Activated CD4-positive, alpha-beta T cell treated with anti-CD3 and anti-CD28 coated beads, Interleukin-2, amount 50 U/mL, for 48 hours (primary cell): ENCODE results near the gene CMTR1.

Experiments
- DNase-seq, 2 experiments: peaks; one replicate each; pipeline ENCODE4 v3.0.0-alpha.2; 2020

The CMTR1 gene

DNA sequence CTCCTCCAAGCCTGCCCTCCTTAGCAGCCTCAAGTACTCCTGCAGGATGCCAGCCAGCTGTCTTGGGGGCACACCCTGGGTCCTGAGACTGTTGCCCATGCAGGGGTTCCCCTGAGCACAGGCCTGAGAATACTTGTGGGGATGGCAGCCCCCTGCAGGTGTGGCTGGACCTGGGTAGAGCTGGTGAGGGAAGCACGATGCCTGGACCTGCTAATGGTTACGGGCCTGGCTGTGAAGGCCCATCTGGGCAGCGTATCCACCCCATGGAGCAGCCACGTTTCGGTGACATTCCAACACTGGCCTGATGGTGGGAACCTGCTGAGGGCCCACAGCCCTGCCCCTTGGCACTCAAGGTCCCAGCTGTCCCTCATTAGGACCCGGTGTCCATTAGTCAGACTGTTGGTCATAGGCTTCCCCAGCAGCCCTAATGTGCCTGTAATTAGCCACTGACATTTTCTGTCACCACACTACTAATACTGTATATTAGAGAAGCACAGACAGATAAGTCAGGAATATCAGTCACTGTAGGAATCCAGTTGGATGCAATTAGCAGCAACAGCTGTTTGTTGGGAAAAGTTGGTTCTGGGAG, 46.3 kb downstream of the CMTR1 start:
- no peak for DNase-seq

DNA sequence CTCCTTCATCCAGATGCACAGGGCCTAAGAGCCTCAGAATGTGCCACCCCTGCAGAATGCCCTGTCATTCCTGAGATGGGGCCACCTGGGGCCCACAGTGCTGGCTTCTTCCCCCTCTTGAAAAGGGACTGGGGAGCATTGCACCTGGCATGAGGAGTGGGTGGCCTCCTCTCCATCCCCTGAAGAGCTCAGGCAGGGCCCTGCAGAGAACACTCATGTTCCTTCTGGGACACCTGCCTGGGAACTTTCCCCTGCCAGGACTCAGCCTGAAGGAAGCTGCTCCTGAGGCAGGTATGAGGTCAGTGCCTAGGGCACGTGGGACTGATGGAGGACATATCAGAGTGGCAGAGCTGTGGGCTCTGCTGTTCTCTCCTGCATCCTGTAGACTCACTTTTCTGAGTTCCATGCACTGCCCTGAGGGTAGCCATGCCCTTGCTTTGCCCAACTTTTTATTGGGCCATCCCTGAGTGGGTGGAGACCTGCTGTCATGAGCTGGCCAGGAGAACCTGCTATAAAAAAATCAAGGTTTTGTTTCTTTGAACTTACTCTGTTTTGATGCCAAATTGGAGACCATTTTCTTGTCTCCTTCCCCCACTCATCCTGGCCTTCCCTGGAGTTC, 47.2 kb downstream of the CMTR1 start:
- no peak for DNase-seq

DNA sequence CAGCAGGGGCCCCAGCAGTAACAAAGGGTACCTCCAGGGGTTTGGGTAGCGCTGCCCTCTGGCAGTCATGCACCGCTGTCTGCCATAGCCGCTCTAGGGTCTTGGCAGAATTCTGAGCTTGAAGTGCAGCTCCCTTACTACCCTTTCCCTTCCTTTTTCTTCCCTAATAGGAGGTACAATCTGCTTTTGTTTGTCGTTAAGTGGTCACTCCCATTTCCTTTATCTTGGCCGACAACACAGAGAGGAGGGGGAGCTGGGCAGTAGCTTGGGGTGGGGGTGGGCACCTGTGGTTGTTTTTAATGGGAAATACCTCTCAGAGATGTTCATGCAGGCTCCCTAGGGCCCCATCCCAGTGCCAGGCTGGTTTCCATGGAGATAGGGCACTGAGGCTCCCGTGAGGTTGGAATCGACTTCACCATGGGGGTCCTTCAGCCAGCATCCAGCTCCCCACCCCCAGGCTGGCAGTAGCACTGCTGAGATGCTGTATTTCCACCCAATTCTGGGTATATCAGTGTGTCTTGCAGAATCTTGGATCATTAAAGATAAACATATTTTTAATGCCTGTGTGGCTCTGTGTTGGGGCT, 48.0 kb downstream of the CMTR1 start:
- no peak for DNase-seq

DNA sequence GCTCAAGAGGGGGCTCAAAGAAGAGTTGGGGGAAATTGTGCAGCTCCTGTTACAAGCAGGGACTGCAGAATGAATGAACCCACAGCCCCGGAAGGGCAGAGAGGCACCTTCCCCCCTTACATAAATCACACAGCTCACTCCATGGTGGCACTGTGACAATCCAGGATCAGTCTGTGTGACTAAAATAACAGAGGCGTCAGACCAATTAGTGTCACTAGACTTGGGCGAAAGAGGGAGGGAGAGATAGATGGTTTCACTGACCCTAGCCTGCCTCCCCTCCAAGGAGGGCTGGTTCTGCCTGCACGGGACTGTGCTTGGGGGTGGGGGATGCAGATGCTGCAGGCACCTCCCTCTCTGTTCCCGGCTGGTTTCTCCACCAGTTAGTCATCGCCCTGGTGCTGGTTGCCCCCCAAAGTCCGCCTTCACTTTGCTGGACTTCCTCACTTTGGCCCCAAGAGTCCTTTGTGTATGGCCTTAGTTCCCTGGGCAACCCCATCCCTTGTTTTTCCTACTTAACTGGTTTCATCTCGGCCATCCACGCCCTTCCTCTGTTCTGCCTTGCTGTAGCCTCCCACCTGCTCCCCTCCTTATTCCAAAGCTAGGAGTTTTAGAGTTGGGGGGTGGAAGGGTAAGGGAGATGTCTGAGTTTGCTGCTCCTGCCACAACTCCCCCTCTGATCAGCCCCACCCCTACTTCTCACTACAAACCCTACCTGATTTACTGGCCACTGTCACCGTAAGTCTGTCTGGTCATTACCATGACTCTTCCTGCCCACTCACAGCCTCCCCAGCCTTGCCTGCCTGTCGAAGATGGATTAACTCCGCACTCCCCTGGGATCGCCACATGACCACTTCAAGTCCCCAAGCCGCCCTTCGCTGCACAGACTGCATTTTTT, 48.9 kb downstream of the CMTR1 start:
- DNase-seq, result no peak

DNA sequence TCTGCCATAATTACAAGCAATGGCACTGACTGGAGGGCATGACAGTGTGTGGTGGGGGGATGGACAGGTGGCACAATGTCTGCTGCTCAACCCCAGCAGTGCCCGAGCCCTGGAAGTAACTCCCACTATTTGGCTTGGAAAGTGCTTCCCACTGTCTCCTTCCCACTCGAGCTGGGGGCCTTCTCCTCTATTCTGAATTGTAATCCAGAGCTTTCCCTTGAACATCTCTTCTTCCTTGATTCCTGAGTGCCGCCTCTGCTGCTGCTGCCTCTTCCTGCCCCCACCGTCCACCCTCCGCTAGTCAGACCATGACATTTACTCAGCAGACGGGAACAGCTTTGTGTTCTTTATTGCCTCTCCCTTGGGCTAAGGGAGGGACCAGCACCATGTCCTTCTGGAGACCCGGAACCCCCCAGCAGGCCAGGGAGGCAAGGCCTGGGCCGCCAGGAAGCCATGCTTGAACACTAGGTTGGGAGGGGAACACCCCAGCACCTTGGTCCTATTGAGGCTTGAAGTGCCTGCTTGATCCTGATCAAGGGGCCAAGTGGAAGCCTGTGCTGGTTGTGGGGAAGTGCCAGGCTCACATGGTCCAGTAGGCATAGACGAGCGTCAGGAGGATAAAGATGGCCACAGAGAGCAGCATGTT, 49.7 kb downstream of the CMTR1 start:
- DNase-seq, result no peak

DNA sequence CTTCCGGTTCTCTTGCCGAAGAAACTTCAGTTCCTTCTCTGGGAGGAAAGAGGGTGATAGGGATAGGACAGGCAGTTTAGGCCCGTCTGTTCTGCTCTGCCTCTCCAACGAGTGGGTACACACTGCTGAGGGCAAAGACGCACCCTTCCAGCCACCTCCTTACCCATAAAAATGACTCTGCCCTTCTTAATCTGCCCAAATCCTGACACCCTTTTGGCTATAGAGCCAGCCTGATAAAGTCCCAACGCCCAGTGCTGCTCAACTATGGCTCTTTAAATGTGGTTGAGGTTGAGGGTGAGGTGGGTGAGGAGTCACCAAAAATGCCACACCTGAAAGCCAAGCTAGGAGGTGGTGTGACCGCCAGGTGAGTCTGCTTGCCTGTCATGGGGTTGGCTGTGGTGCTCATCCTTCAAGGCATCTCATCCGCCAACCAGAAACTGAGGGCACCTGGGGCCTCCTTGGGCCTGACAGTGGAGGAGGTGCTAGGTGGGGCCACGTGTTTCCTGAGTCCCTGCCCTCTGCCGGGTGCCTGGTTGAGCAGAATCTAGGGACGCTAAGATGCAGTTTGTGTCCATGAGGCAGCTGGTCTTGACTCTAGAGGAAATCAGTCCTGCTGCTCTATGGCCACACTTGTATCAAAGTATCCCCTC, 50.4 kb downstream of the CMTR1 start:
- DNase-seq, result no peak

DNA sequence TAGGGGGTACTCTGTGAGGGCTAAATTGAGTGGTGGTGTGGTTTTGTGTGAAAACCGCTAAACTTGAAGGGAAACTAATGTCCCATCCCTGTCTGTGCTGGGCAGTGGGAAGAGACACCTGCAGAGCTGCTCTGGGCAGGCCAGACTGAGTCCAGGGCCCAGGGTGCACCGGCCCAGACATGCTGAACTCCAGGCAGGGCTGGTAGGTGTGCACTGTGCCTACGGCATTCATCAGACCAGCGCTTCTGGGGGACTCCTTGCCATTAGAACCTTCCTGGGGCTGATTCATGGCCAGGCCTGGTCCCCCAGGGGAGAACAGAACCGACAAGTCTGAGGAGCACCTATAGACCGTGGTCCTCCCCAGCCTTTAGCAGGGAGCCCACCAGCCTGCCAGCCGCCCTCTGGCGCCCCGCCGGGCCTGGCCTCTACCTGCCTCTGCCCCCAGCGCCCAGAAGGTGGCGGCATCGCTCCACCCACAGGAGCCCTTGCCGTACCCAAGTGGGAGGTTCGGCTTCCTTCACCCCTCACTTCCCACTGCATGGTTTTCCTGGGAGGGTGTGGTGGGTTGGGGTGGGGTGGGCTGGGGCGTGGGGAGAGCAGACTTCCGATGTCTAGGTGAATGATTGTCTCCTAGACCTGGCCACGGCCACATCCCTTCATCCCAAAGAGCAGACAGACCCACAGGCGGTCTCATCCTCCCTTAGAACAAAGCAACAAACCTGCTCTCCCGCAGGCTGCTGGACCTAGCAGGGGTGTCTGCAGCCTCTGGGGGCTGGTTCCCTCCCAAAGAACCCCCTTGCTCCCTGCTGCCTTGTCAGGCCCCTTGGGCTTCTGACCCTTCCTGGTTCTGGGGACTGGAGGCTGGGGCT, 51.1 kb downstream of the CMTR1 start:
- DNase-seq, result peak; percentile 76 to 80

DNA sequence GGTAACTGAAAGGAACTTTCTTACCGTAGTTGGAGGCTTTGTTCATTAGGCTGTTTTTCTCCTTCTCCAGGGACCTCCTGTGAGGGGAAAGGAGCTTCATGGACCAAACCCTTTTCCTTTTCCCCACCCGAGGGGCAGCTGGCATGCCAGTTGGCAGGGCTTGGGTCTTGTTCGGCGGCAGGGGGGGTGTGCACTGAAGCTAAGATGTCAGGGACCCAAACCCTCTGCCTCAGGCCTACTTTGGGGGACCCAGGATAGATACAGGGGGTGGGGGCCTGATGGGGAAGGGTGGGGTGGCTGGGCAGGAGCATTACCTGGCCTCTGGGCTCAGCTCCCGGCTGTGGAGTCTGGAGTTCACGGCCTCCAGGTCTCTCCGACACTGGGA, 51.8 kb downstream of the CMTR1 start:
- no peak for DNase-seq

DNA sequence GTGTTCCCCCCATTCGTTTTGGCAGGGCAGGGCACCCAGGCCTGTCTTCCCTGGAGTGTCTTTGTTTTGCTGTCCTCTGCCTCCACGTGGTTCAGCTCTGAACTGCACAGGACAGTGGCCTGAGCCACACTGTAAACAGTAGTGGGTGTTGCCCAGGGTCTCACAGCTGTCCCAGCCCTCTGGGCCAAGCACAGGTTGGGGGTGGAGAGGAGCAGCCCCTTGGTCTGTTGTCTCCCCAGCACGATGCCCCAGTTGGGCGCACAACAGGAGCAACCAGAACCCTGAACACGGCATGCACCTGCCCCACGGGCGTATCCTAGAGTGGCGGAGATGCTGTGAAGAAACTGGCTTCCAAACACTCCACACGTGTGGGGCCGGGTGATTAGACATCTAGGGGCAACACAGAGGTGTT, 52.3 kb downstream of the CMTR1 start:
- no peak for DNase-seq

DNA sequence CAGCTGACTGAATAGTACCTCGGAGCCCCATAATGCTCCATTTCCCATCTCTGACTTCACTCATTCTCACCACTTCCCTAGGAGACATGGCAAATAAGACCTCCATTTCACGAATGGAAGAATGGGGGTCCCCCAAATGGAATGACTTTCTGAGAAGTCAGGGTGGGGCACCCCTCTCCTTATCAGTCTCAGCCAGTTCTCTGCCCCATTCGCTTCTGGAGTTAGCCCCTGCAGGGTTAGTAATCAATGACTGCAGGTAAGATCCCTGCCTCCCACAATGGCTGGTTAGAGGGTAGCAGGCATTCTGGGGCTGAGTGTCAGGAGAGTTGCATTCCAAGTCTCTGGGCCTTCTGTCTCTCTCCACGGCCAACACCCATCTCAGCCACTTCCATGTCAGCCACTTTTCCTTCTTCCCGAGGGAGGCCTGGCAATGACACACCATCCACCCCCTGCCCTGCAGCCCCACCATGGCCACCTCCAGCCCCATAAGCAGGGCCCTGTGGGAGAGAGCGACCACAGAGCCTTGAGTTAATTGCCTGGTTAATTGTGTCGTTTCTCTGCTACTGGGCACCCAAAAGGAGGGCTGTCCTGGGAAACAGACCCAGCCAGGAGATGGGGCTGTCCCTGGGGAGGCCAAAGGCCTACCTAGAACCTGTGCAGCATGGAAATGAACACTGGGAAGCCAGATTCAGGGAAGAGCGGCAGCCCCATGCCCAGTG, 53.3 kb downstream of the CMTR1 start:
- DNase-seq, result no peak

DNA sequence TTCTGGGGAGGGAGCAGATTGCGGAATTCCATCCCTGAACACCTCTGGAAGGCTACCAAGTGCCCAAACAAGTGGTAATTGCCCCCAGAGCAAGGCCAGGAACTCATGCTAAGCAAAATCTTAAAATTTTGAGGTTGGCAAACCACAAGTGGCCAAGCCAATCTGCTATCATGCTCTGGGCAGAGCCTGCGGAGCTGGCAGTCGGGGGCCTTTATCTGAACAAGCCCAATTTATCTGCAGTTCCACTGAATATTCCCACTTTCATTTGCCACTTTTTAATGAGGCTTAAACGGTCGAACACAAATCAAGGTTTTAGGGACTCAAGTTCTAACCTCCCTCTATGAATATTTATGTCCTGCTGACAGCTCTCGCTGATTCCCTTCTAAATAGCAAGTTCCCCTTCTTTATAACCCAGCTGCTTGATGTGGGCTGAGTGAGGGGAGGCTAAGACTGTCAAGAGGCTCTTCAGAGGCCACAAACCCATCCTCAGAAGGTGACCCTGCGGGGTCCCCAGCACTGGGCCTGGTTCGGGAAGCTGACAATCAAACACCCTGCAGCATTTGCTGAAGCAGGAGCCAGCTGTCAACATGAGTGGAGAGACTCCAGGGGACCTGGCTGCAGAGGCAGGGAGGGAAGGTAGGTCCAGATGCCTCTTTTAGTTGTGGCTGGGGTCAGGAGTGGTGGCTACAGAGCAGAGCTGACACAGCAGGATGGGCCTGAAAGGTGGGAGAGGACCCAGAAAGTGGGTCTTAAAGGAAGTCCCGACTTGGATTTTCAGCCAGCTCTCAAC, 54.8 kb downstream of the CMTR1 start:
- no peak for DNase-seq

DNA sequence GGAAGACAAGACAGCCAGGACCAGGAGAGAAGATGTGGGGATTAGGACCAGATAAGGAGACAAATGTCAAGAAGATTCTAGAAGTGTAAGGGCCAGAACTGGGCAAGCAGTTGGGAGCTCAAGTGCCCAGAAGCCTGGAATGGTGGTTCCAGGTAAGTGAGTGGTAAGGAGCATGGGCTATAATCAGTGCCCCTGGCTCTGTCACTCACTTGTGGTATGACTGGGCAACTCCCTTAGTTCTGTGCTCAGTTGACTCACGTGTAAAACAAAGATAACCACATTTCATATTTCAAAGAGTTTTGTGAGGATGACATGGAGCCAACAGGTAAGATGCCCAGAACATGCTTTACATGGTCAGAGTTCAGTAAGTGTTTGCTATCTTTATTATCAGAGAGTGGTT, 55.5 kb downstream of the CMTR1 start:
- peak in 1 of 2 experiments; percentile 47 for DNase-seq

DNA sequence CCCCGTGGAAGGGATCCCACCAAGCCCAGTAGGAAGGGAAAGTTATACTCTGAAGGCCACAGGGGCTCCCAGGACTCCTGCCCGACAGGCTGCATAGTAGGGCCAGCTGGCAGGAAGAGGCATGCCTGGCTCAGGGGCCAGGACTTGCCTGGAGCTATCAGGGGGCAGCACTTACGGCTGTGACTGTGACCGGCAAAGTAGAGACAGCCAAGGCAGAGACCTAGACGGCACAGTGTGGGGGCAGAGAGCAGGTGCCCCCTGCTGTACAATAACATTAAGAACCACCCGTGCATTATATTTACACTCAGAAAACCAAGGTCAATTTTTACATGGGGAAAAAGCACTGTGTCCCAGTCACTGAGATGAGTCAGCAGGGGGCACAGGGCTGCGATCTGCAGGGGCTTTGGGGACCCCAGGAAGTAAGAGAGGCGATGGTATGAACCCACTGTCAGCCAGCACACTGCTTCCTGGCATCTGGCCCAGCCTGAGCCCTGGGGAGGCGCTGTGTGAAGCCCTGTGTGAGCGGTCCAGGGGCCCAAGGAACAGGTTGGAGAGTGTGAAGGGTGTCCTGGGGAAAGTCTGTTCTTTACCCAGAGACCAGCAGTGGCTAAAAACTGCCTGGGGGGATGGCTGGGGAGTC, 56.8 kb downstream of the CMTR1 start:
- DNase-seq, result no peak

DNA sequence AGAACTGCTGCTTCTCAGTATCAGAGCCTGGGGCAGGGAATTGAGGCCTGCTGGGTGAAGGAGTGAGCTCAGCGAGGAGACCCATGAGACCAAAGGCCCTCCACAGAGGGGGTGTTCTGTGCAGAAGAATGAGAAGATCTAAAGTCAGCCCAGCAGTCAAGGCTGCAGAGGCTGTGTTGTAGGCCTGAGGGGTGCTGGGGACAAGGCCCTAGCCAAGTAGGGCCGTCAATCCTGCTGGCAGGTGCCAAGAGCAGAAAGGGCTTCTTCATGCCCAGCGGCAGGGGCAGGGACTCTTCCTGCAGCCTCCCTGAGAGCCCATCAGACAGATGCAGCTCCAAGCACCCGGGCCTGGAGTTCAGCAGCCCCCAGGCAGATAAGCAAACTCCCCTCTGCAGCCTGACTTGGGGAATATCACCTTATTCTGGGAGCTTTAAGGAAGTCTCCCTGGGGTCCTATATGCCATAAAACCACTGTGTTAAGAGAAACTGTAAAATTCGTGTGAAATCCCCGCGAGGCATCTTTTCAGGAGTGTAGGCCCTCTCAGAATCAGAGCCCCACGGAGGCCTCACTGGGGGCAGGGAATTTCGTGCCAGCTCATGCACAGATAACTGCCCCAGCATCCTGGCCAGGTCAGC, 57.6 kb downstream of the CMTR1 start:
- DNase-seq, result no peak

DNA sequence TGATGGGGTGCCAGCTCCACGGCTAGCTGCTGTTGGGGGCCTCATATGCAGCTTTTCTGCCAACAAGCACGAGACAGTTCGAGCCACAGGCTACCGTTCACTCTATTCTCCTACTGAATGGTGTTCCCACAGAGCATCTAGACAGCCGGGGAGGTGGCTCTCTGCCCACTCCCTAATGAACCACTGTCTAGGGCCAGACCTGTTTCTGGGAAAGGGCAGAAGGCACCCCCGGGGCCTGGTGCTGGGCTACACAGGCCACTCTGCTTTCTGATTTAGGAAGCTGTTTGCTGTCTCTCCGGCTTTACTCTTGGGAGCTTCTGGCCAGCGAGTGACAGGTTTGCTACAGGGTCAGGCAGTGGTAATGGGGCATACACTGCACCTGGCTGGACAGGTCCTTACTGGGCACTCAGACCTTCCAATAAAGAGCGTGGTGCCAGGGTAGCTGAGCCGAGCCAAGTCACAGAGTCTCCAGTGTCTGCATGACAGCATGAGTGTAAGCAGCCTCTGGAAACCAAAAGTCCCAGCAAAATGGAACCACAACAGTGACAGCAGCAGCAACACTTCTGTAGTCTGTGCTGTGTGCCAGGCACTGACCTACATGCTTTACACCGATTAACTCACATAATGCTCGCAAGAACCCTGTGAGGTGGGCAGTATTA, 58.3 kb downstream of the CMTR1 start:
- no peak for DNase-seq

DNA sequence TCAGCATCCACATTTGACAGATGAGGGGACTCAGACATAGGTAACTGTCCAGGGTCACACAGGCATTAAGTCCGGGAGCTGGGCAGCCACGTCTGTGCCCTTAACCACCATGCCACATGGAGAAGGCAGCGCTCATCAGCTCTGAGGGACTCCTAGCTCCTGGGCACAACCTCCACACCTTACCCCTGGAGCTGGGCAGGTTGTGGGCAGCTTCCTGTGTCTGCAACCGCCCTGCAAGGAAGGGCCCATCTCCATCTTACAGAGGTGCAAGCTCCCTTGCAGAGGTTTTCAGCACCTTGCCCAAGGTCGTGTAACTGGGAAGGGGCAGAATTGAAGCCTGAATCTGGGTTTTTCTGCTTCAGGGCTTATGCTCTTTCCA, 58.8 kb downstream of the CMTR1 start:
- no peak for DNase-seq

DNA sequence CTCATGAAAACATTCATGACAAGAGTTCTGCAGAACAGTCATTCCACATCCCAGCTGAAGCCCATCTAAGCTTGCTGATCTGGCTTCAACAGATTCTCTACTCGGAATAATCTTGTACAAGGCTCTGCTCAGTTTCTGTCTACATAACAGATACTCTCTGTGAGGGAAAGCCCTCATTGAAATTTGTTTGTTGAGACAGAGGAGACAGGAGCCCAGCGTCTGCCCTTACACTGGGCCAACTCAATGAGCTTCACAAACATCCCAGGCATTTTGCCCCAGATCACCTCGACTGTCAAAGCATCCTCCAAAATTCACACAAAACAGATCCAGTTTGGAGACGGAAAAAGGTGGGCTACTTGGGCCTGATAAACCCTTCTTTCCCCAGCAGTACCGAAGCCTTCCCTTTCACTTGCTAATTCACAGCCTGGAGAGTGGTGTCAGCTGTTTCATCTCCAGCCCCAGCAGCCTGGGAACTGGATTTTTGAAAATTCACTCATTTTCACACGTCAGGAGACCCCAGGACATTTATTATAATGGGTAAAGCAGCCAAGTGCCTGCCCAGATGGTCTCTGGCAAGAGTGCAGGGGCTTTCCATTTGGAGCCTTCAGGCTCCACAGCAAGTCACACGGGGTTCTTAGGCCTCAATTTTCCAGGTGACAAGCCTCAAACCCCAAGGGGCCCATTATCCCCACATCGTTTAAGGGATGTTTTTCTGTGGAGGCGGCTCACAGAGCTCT, 59.4 kb downstream of the CMTR1 start:
- DNase-seq, result no peak
